ENCODE data around the gene CADM2.
"Not testable (repeated sequence)": the region's sequence is repeated elsewhere in the genome, so short reads cannot be mapped to it uniquely, and the experiment has no call there.

Gene CADM2

GRCh38 chr3:85950435-85950834 lies 991.6 kb downstream of the CADM2 start:
- no peak for DNase-seq (ENCODE audit: low spot score)

DNA sequence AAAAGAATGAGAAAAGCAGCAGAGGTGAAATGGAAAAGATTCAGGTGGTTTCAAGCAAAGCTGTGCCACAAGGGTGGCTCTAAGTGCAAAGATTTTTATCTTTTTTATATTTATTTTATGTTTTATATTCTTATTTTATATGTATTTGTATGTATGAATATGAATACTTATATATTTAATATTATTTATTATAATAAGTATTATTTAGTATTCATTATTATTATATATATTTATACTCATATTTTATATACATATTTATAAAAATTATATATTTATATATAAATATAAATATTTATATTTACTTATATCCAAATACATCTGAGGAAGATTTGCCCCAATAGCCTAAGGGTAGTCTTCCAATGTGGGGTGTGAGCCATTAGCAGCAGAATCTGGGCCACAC lies 1002.0 kb downstream of the CADM2 start:
- DNase-seq (ENCODE audit: low spot score) = no peak

- DNase-seq (ENCODE audit: low spot score) = no peak
These were observed 1019.0 kb downstream of the CADM2 start for GRCh38 chr3:85977615-85978338.

DNA sequence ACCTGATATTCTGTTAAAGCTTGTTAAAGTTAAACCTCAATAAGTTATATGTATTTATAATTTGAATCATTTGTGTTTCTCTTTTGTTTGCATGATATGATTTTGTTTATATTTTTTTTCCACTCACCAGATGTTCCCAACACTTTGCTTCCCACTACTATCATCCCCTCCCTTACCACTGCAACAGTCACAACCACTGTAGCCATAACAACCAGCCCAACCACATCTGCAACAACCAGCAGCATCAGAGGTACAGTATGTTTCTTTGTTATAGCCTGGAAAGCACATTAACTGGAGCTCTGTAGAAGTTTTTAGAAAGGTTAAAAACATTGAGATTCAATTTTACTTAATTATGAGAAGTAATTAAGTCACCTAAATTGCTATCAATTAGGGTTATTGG lies 1020.2 kb downstream of the CADM2 start:
- DNase-seq (ENCODE audit: low spot score) = no peak

DNA sequence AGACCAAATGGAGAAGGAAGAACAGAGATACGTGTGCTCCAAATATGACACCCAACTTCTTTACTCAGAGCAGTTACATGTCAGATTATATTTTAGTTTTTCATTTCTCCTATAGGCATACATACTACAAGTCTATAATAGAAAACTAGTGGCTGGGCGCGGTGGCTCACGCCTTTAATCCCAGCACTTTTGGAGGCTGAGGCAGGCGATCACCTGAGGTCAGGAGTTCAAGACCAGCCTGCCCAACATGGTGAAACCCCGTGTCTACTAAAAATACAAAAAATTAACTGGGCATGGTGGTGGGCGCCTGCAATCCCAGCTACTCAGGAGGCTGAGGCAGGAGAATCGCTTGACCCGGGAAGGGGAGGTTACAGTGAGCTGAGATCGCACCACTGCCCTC lies 1030.8 kb downstream of the CADM2 start:
- not testable (repeated sequence) for DNase-seq (ENCODE audit: low spot score)

- no peak for DNase-seq (ENCODE audit: low spot score)
These were observed 1070.8 kb downstream of the CADM2 start for GRCh38 chr3:86029590-86029989.

GRCh38 chr3:86037916-86038315 lies 1079.1 kb downstream of the CADM2 start:
- no peak for DNase-seq (ENCODE audit: low spot score)

DNA sequence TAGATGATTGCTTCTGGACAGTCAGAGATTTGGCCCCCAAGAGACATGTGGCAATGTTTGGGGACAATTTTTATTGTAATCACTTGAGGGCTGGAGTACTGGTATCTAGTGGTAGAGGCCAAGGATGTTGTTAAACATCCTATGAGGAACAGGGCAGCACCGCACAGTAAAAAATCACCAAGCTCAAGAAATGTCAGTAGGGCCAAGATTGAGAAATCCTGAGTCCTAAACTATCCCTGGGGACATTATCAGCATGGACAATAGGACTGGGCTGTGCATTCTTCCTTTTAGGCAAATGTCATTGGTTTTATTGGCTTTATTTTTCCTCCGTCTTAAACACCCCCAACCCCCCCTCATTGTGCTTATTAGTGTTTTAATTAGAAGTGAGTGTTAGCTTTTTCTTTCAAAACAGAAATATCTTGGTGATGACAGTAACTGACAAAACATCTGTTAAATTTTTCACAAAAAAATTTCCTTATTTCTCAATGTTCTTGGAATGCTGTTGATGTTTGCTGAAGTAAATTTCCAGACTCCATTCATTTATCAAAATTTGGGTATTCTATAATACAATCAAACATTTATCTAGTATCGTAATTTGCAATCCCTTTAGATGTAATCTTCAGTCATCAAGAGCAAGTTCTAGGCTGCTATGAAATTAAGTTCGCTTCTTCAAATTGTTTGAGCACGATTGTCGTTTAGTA lies 1087.8 kb downstream of the CADM2 start:
- DNase-seq (ENCODE audit: low spot score) = no peak

DNA sequence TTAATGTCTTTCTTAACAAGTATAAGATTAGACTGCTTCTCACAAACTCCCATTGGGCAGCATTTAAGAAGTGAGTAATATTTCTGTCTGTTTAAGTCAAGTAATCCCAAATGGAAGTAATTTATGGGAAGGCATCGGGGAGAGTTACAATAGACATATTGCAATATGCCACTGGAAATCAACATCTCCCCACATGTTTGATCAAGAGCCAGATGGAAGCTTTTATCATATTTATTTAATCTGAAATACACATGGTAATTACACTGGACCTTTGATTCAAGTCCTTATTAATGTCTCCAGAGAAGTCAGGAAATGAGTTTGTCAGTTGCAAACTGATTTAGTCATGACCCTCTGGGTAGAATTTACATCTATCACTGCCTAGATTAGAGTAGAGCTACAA lies 1088.4 kb downstream of the CADM2 start:
- no peak for DNase-seq (ENCODE audit: low spot score)

DNA sequence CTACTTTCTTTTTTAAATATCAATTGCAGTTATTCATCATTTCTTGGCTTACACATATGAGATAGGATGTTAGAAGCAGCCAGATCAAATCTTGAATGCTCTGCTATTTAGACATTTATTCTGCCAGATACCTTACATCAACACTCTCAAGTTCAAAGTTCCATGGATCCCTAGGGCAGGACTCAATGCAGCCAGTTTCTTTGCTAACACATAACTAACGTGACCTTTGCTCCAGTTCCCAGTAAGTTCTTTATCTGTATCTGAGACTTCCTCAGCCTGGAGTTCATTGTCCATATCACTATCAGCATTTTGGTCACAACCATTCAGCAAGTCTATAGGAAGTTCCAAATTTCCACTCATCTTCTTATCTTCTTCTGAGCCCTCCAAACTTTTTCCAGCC lies 1092.3 kb downstream of the CADM2 start:
- DNase-seq (ENCODE audit: low spot score) = no peak

- no peak for DNase-seq (ENCODE audit: low spot score)
These were observed 1097.2 kb downstream of the CADM2 start for GRCh38 chr3:86056032-86056431.

DNA sequence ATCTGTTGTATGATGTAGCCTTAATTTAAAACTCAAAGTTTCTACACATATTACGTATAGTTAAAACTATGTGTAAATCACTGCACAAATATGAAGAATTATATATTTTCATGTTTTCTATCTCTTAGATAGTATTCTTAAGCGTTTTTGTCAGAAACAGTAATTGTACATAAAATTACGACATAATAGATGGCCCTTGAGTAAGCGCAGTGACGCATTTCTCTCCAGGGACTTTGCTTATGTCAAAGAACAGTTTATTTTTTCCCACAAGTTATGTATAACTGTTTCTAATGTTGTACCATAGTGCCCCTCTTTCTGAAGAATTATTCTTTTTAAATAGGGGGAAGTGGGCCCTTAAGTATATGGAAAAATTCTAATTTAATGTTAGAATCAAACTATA lies 1098.2 kb downstream of the CADM2 start:
- DNase-seq (ENCODE audit: low spot score) = no peak

DNA sequence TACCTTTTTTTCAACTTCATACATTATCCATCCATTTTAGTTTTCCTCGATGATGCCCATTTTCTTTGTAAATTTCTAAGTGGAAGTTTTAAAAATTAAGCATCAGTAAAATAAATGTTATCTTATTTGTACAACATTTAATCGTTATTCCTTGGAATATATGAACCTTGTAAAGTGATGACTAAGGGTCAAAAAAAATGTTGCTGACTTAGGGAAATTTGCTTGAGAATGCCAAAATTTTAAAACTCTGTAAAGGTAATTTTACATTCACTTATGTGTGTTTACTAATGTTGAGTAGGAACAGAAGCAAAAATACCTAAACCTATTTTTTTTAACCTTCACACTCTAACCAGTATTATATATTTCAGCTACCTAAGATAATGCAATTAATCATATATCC lies 1115.0 kb downstream of the CADM2 start:
- DNase-seq (ENCODE audit: low spot score) = no peak

DNA sequence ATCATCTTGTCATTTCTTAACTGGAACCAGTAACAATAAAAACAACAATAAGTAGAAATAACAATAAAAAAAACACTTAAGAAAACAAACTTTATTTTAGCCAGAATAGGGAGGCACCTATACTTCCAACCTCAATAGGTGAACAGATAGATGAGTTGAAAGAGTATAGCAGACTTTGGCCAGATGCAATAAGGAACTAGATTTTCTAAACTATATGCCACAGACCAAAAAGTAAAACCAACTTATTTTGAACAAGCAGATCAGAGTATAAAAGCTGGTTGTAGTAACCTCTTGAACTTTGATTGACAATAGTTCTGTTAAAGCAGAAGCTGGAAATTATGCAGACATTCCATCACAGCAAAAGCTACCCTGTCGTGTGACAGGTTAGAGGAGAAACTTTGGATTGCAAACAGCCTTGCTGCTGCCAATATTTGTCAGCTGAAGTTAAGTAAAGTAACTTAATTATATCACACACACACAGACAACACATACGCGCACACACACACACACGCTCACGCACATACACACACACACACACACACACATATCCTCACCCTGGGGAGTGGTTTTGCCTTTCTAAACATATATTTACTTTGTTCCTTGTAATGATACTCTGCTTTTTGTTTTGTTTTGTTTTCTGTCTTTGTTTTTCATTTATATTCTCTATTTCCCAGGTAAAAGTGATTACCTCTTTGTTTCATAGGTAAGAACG lies 1128.5 kb downstream of the CADM2 start:
- no peak for DNase-seq (ENCODE audit: low spot score)

GRCh38 chr3:86104154-86104553 lies 1145.4 kb downstream of the CADM2 start:
- DNase-seq (ENCODE audit: low spot score) = no peak

- DNase-seq (ENCODE audit: low spot score) = no peak
These were observed 1150.6 kb downstream of the CADM2 start for GRCh38 chr3:86109434-86109833.

All from hepatic stellate cell (primary cell).